ENCODE measurements around the gene INO80D. TPM values are rescaled to one million over a fixed set of nuclear protein-coding genes. Genes with fewer than 3 reads are reported as not detected.

INO80D gene
- total RNA-seq, 1 experiment from 2014 or later = 14.4 TPM

- TF ChIP-seq REST (IDR thresholded peaks at IDR 0.05; ENCODE audit: low read depth) (no peak), FOSL1 (IDR thresholded peaks at IDR 0.05; ENCODE audit: low read depth) (no peak)
Observed at GRCh38 chr2:206127656-206128055, 41.7 kb upstream of the INO80D start (continued).

GRCh38 chr2:206125901-206126300 lies 39.9 kb upstream of the INO80D start:
- ChIA-PET POLR2A (no interaction called here), RAD21 (ENCODE audit: low non-redundant PET in 1 of 2, low total read pairs in 2 of 2, uncharacterized antibody in 2 of 2, unreplicated experiment in 2 of 2) (no interaction called here), CTCF (no interaction called here)
- H3K4me1 ChIP-seq (ENCODE audit: control insufficient read depth in 1 of 2, insufficient read depth in 2 of 2, low read length in 2 of 2) = no peaks in the 10 kb centered on the region
- H3K9me2 ChIP-seq (ENCODE audit: insufficient read depth) = no peaks in the 10 kb centered on the region
- ATAC-seq (no peak), DNase-seq (ENCODE audit: low read depth, low spot score) (no peak)
- no peaks in the 10 kb centered on the region for H3K27me3 ChIP-seq (ENCODE audit: insufficient read depth, low read length)
- peaks cover 8 to 45% of the 10 kb centered on the region in 2 experiments for H3K36me3 ChIP-seq (ENCODE audit: control insufficient read depth in 1 of 2, insufficient read depth in 2 of 2, low read length in 2 of 2)
- no peak overlapping the region for H3K4me3 ChIP-seq (replicated peaks in 1 of 2; ENCODE audit: low read depth in 1 of 2, low read length in 2 of 2)
- no peak for TF ChIP-seq POLR2A (IDR thresholded peaks at IDR 0.05; ENCODE audit: borderline replicate concordance, extremely low read depth, insufficient read depth, insufficient read length)
- no peak for TF ChIP-seq CEBPB (IDR thresholded peaks at IDR 0.05; ENCODE audit: low read depth)
- no peak for TF ChIP-seq CBX3 (IDR thresholded peaks at IDR 0.05; ENCODE audit: low read depth)
- no peak for TF ChIP-seq POLR2AphosphoS5 (IDR thresholded peaks at IDR 0.05; ENCODE audit: low read depth, low read length)
- no peak for TF ChIP-seq SP1 (IDR thresholded peaks at IDR 0.05; ENCODE audit: low read depth)
- no peak for TF ChIP-seq ZFX (IDR thresholded peaks at IDR 0.05)
- TF ChIP-seq ATF3 (IDR thresholded peaks at IDR 0.05) = no peak
- TF ChIP-seq YY1 (IDR thresholded peaks at IDR 0.05; ENCODE audit: extremely low read depth, insufficient replicate concordance, low read depth, low read length) = no peak
- no peak for TF ChIP-seq FOSL1 (IDR thresholded peaks at IDR 0.05; ENCODE audit: low read depth)
- TF ChIP-seq MAX (IDR thresholded peaks at IDR 0.05) = no peak
- TF ChIP-seq EZH2phosphoT487 (IDR thresholded peaks at IDR 0.05; ENCODE audit: borderline replicate concordance) = no peak
- TF ChIP-seq SIN3A (IDR thresholded peaks at IDR 0.05; ENCODE audit: low read depth) = no peak
- no peak for TF ChIP-seq ZBTB33 (IDR thresholded peaks at IDR 0.05; ENCODE audit: extremely low read depth, insufficient replicate concordance, low read length)
- no peak for TF ChIP-seq ZNF274 (IDR thresholded peaks at IDR 0.05; ENCODE audit: low read depth, low read length)
- no peak for TF ChIP-seq EZH2 (IDR thresholded peaks at IDR 0.05)
- TF ChIP-seq REST (IDR thresholded peaks at IDR 0.05; ENCODE audit: low read depth) = no peak
- TF ChIP-seq JUND (IDR thresholded peaks at IDR 0.05) = no peak
- intact Hi-C loops (cut with micrococcal nuclease) = no loop called here
- H3K9me3 ChIP-seq (ENCODE audit: control insufficient read depth in 1 of 2, insufficient read depth in 1 of 2, low read depth in 1 of 2, low read length in 2 of 2) = no peaks in the 10 kb centered on the region
- H4K20me1 ChIP-seq (ENCODE audit: insufficient read depth) = peaks cover 4% of the 10 kb centered on the region; the same call in 1 of the 2 replicates
- no peaks in the 10 kb centered on the region for H3K79me2 ChIP-seq (ENCODE audit: insufficient read depth, low read length)
- H3K4me2 ChIP-seq (ENCODE audit: low read length) = no peak overlapping the region
- no peak overlapping the region for H3K9ac ChIP-seq (ENCODE audit: low read length)
- no peak overlapping the region for H3K27ac ChIP-seq (ENCODE audit: low read depth, low read length)
- BruUV-seq (replicated peaks) = no TSS peak
- H2AFZ ChIP-seq (ENCODE audit: low read depth, low read length, poor library complexity, severe bottlenecking) = no peak overlapping the region

Measured in HCT116 (cell line).